Esophagus (tissue), 2 donors: ENCODE results near the gene ZNF212. TPM values are rescaled to one million over a fixed set of nuclear protein-coding genes. Genes with fewer than 3 reads are reported as not detected.

Experiments
- H3K27ac ChIP-seq, 2 donors: one replicate each; pipeline ENCODE4 v1.5.1; 2013; ENCODE audit warnings: low read depth in 2 of 2, mild to moderate bottlenecking in 2 of 2, inconsistent platforms in 1 of 2, low read length in 1 of 2, moderate library complexity in 1 of 2
- H3K27me3 ChIP-seq, 2 donors: one replicate each; pipeline ENCODE4 v1.6.1; 2013; ENCODE audit warnings: low read length in 2 of 2, control low read depth in 1 of 2, mild to moderate bottlenecking in 1 of 2; ENCODE audit not compliant: insufficient read depth in 2 of 2, control insufficient read depth in 1 of 2
- H3K36me3 ChIP-seq, 2 donors: one replicate each; pipeline ENCODE4 v1.6.1; 2013; ENCODE audit warnings: low read length in 1 of 2; ENCODE audit not compliant: control insufficient read depth in 2 of 2, insufficient read depth in 2 of 2
- H3K4me1 ChIP-seq, 2 donors: one replicate each; pipeline ENCODE4 v1.6.1; 2013; ENCODE audit warnings: low read length in 1 of 2; ENCODE audit not compliant: control insufficient read depth in 2 of 2, insufficient read depth in 2 of 2
- H3K4me3 ChIP-seq, 2 donors: one replicate each; pipeline ENCODE4 v1.5.1; 2013; ENCODE audit warnings: low read length in 2 of 2, mild to moderate bottlenecking in 2 of 2, low read depth in 1 of 2, moderate library complexity in 1 of 2
- H3K9me3 ChIP-seq, 2 donors: one replicate each; pipeline ENCODE4 v1.6.1; 2013; ENCODE audit warnings: mild to moderate bottlenecking in 2 of 2, low read depth in 1 of 2, low read length in 1 of 2, moderate library complexity in 1 of 2; ENCODE audit not compliant: control insufficient read depth in 2 of 2, insufficient read depth in 1 of 2
- WGBS, 2 donors: extraction: QIAGEN DNeasy Blood & Tissue Kit; methylation state at CpG; one replicate each; pipeline ENCODE4 v1.1.7; 2013; 5-methylcytosine and 5-hydroxymethylcytosine counted together
- polyA plus RNA-seq, 2 donors: library from polyadenylated mRNA; stranded (reverse); fragments of 200-250 nt; gene quantifications; one replicate each; pipeline ENCODE4 v1.2.3, GENCODE V29; 2013
- donor health status: healthy with polysubstance abuse.
- donor health status: Bipolar disorder and iron deficiency.

Gene ZNF212
- polyA plus RNA-seq, 2 donors, result 10.2 to 15.6 TPM

DNA sequence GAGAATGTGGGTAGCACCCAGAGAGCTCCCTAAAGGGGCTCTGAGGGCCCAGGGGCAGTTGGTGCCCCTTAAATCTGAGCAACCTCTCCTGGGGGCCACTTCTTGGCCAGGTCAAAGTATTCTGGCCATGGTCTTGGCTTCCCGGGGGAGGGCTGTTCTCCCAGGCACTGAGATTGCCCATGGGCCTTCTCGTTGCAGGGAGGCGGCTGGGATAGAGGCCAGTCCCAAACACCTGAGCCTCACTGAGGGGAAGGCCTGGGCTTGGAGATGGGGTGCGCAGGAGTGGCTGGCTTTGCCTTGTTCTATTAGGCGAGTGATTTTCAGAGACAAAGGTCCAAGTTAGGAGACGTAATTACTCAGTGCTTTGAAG, 56.0 kb downstream of the ZNF212 start:
- H3K27ac ChIP-seq, result no peak overlapping the region
- peaks cover 0 to 2% of the 10 kb centered on the region in 2 donors for H3K9me3 ChIP-seq
- H3K27me3 ChIP-seq, result no peaks in the 10 kb centered on the region
- H3K4me1 ChIP-seq, result no peaks in the 10 kb centered on the region
- H3K36me3 ChIP-seq, result peaks cover 0 to 23% of the 10 kb centered on the region in 2 donors
- no peak overlapping the region for H3K4me3 ChIP-seq
- 96 to 97% methylated on average over 6 of the region's 6 CpGs for WGBS, 2 donors

DNA sequence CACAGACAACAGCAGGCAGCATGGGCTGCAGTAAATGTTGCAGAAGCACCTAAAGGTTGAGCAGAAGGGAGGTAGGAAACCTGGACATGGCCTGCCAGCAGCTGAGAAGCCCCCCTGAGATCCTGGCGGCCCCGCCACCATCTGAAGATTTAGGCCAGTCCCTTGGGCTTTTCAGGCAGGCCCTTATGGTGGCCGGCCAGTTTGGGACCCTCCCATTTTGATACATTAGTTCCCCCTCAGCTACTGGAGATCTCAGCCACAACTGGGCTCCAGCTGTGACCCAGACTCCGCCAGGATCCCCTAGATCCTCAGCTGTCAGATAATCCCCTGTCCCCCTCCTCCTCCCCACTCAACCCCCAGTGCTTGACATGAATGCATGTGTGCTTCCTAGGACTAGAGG, 56.9 kb downstream of the ZNF212 start:
- H3K4me1 ChIP-seq, result no peaks in the 10 kb centered on the region
- WGBS, 2 donors, result 85 to 96% methylated on average over 4 of the region's 4 CpGs
- H3K36me3 ChIP-seq, result peaks cover 0 to 20% of the 10 kb centered on the region in 2 donors
- no peaks in the 10 kb centered on the region for H3K27me3 ChIP-seq
- no peak overlapping the region for H3K27ac ChIP-seq
- peaks cover 0 to 2% of the 10 kb centered on the region in 2 donors for H3K9me3 ChIP-seq
- H3K4me3 ChIP-seq, result no peak overlapping the region

DNA sequence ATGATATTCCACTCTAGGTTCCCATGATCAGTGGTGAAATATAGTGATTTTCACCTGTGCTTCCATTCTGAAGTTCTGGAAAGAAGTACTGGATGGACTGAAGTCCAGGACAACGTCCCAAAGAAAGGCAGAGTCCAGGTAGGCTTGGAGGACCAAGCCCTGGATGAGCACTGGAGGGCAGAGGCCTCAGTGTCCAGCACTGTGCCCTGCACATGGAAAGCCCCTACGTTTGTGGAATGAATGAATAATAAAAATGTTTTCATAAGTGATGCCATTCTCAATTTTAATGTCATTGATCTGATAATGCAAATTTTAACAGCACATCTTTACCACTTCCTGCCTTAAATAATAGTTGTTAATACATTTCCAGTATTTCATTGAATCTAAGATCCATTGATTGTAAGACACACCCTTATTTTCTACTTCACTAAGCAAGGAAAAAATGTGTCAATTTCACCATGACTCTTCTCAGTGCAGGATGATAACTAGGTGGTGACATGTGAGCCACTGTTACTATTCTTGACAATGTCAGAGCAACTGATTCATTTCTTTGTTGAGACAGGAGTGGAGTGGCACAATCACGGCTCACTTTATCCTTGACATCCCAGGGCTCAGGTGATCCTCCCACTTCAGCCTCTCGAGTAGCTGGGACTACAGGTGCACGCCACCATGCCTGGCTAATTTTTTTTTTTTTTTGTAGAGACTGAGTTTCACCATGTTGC, 57.7 kb downstream of the ZNF212 start:
- H3K36me3 ChIP-seq, result peaks cover 0 to 20% of the 10 kb centered on the region in 2 donors
- H3K4me1 ChIP-seq, result no peaks in the 10 kb centered on the region
- no peak overlapping the region for H3K4me3 ChIP-seq
- H3K27me3 ChIP-seq, result no peaks in the 10 kb centered on the region
- peaks cover 0 to 2% of the 10 kb centered on the region in 2 donors for H3K9me3 ChIP-seq
- 70 to 82% methylated on average over 5 of the region's 5 CpGs for WGBS, 2 donors
- H3K27ac ChIP-seq, result no peak overlapping the region

DNA sequence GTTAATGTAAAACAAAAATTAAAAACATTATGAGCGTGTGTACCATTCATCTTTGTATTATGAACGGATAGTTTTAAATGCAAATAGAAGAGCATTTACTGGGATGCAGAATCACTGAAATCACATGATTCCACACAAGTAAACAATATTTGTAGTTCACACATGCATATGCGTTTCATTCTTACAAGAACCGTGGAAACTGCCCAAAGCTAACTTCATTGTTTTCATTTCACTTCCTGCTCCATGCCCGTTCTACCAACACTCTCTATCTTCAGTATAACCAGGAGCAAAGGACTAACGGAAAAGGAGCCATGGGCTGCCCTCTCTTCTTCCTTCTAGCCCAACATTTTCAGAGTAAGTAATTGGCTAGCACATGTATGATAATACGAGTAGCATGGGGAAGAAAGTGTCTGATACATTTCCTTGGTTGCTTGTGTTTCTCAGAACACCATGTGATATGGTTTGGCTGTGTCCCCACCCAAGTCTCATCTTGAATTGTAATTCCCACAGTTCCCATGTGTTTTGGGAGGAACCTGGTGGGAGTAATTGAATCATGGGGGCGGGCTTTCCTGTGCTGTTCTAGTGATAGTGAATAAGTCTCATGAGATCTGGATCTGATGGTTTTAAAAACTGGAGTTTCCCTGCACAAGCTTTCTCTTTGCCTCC, 61.3 kb downstream of the ZNF212 start:
- WGBS, 2 donors, result 56 to 59% methylated on average over 8 of the region's 8 CpGs
- H3K27ac ChIP-seq, result no peak overlapping the region

DNA sequence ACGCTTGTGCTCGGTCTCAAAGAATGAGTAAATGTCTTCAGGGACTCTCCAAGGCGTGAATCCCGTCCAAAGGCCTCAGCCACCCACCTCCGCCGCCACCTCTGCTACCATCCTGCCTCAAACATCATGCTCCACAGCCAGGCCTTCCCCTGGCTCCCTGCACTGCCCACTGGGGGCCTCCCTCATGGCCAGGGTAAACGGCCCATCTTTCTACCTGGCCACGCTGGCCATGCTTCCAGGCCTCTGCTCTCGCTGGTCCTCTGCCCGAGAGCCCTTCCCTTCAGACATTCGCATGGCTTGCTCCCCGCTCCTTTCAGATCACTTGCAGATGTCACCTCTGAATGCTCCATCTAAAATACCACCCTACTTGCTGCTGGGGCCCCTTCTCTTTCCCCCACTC, 62.8 kb downstream of the ZNF212 start:
- no peaks in the 10 kb centered on the region for H3K9me3 ChIP-seq
- H3K4me1 ChIP-seq, result no peaks in the 10 kb centered on the region
- no peak overlapping the region for H3K27ac ChIP-seq
- no peak overlapping the region for H3K4me3 ChIP-seq
- no peaks in the 10 kb centered on the region for H3K27me3 ChIP-seq
- H3K36me3 ChIP-seq, result no peaks in the 10 kb centered on the region
- 91 to 92% methylated on average over 12 of the region's 12 CpGs for WGBS, 2 donors

More for the DNA sequence above, 61.3 kb downstream of the ZNF212 start:
- Histone ChIP-seq H3K36me3 (no peaks in the 10 kb centered on the region), H3K27me3 (no peaks in the 10 kb centered on the region), H3K9me3 (no peaks in the 10 kb centered on the region), H3K4me3 (no peak overlapping the region), H3K4me1 (no peaks in the 10 kb centered on the region)

DNA sequence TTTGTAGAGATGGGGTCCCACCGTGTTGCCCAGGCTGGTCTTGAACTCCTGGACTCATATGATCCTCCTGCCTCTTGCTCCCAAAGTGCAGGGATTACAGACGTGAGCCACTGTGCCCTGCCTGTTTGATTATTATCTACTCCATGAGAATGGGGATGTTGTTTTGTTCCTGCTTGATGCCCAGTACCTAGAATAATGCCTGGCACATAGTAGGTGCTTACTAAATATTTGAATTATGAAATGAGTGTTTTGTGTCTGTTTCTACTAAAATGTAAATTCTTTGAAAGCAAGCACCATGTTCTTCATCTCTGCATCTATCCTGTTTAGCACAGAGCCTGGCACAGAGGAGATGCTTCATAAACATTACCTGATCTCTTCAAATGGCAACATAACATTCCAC, 63.4 kb downstream of the ZNF212 start:
- Histone ChIP-seq H3K36me3 (no peaks in the 10 kb centered on the region), H3K27me3 (no peaks in the 10 kb centered on the region), H3K9me3 (no peaks in the 10 kb centered on the region), H3K4me3 (no peak overlapping the region), H3K27ac (no peak overlapping the region), H3K4me1 (no peaks in the 10 kb centered on the region)
- 67 to 81% methylated on average over 2 of the region's 2 CpGs for WGBS, 2 donors

DNA sequence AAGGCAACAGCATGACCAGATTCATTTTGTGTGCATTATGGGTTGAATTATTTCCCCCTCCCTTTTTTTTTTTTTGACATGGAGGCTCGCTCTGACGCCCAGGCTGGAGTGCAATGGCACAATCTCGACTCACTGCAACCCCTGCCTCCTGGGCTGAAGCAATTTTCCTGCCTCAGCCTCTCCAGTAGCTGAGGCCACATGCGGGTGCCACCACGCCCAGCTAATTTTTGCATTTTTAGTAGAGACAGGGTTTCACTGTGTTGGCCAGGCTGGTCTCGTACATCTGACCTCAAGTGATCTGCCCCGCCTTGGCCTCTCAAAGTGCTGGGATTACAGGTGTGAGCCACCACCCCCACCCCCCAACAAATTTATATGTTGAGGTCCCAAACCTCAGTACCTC, 64.6 kb downstream of the ZNF212 start:
- 83 to 88% methylated on average over 7 of the region's 7 CpGs for WGBS, 2 donors
- no peaks in the 10 kb centered on the region for H3K27me3 ChIP-seq
- no peaks in the 10 kb centered on the region for H3K36me3 ChIP-seq
- no peak overlapping the region for H3K27ac ChIP-seq
- no peaks in the 10 kb centered on the region for H3K4me1 ChIP-seq
- H3K4me3 ChIP-seq, result no peak overlapping the region
- H3K9me3 ChIP-seq, result no peaks in the 10 kb centered on the region

Other genes with a start within 250 kb of the ZNF212 start
- 10 to 100 TPM; 21.0 to 37.9 TPM for gene PDIA4, start 211.1 kb upstream of the ZNF212 start, polyA plus RNA-seq
- gene ZNF786, start 148.9 kb upstream of the ZNF212 start, polyA plus RNA-seq, result 1 to 10 TPM; 3.6 to 3.9 TPM
- gene ZNF425, start 113.3 kb upstream of the ZNF212 start, polyA plus RNA-seq, result 1 to 10 TPM; 1.5 to 1.9 TPM
- 1 to 10 TPM; 3.7 to 4.5 TPM for gene ZNF398, start 92.2 kb upstream of the ZNF212 start, polyA plus RNA-seq
- gene ZNF282, start 44.1 kb upstream of the ZNF212 start, polyA plus RNA-seq, result 10 to 100 TPM in 1 of 2 donors, 1 to 10 TPM in 1; 9.5 to 11.7 TPM
- gene ZNF783, start 22.5 kb downstream of the ZNF212 start, polyA plus RNA-seq, result 1 to 10 TPM; 4.2 to 7.9 TPM
- 1 to 10 TPM; 5.7 to 5.9 TPM for gene ZNF777, start 221.4 kb downstream of the ZNF212 start, polyA plus RNA-seq